VCaP (cell line): ENCODE data around the gene CDX4.
A peak's percentile ranks its signal among the peaks of the same experiment; 100 is the strongest.

Experiments
- H3K27ac ChIP-seq: fragments of 450-650 bp; 2 replicates; pipeline ENCODE4 v1.5.1; 2017
- CTCF ChIP-seq: fragments of 450-650 bp; conservative IDR thresholded peaks from 2 replicates; pipeline ENCODE4 v1.5.1; 2017; ENCODE audit warnings: mild to moderate bottlenecking, moderate library complexity

Gene CDX4

GRCh38 chrX:73446831-73447230 is at the start of gene CDX4:
TSS of gene CDX4 (plus strand) at chrX:73447053. CDS start at chrX:73447254, 201 bp downstream.
- TF ChIP-seq CTCF: no peak
- no peak within 1 kb of the TSS for H3K27ac ChIP-seq

- TF ChIP-seq CTCF: no peak
- no peak overlapping the region for H3K27ac ChIP-seq
Observed at GRCh38 chrX:73398185-73398914, 48.5 kb upstream of the CDX4 start.

GRCh38 chrX:73400136-73400748 is 46.6 kb upstream of the CDX4 start:
- H3K27ac ChIP-seq: no peak overlapping the region
- TF ChIP-seq CTCF: 0 out of 2 replicates have a peak, but pooled peaks have one; percentile 19

GRCh38 chrX:73401591-73402266 is 45.1 kb upstream of the CDX4 start:
- TF ChIP-seq CTCF: peak; percentile 21
- peak overlapping the region; percentile 37 for H3K27ac ChIP-seq

GRCh38 chrX:73412930-73413329 is 33.9 kb upstream of the CDX4 start:
- no peak for TF ChIP-seq CTCF
- H3K27ac ChIP-seq: no peak overlapping the region

- H3K27ac ChIP-seq: no peak overlapping the region
- TF ChIP-seq CTCF: no peak
Observed at GRCh38 chrX:73447311-73447794, 500 bp downstream of the CDX4 start.

GRCh38 chrX:73448379-73448778 is 1.5 kb downstream of the CDX4 start:
- no peak for TF ChIP-seq CTCF
- no peak overlapping the region for H3K27ac ChIP-seq
